ENCODE measurements around the gene MAPK8IP2. TPM values are rescaled to one million over a fixed set of nuclear protein-coding genes. Genes with fewer than 3 reads are reported as not detected.
A peak's percentile ranks its signal among the peaks of the same experiment; 100 is the strongest.
"Not testable (repeated sequence)": the region's sequence is repeated elsewhere in the genome, so short reads cannot be mapped to it uniquely, and the experiment has no call there.

Gene MAPK8IP2
- total RNA-seq, 6 donors from 2014 or later, result 1.0 to 5.5 (median 3.4) TPM

- Histone ChIP-seq H3K27ac (no peak overlapping the region), H3K4me3 (no peak overlapping the region), H3K4me1 (peaks cover 0 to 5% (median 0%) of the 10 kb centered on the region in 4 donors), H3K9me3 (no peaks in the 10 kb centered on the region), H3K36me3 (no peaks in the 10 kb centered on the region), H3K27me3 (peaks cover 0 to 22% (median 15%) of the 10 kb centered on the region in 4 donors)
- TF ChIP-seq EP300 (IDR thresholded peaks at IDR 0.05), result no peak
- no peak for TF ChIP-seq CTCF (IDR thresholded peaks at IDR 0.05)
- no peak for TF ChIP-seq POLR2AphosphoS5 (IDR thresholded peaks at IDR 0.05)
- DNase-seq (no peak), ATAC-seq (ENCODE audit: low FRiP score in 2 of 2) (no peak)
- 80 to 94% methylated on average over 6 to 17 of the region's 18 CpGs for WGBS, 2 donors
Measured at GRCh38 chr22:50606946-50607658, 6.5 kb downstream of the MAPK8IP2 start.

GRCh38 chr22:50607659-50608020, 7.0 kb downstream of the MAPK8IP2 start:
- Histone ChIP-seq H3K4me1 (peaks cover 0 to 10% (median 2%) of the 10 kb centered on the region in 4 donors), H3K4me3 (no peak overlapping the region), H3K36me3 (no peaks in the 10 kb centered on the region), H3K27me3 (peaks cover 0 to 17% (median 13%) of the 10 kb centered on the region in 4 donors), H3K27ac (no peak overlapping the region), H3K9me3 (no peaks in the 10 kb centered on the region)
- TF ChIP-seq CTCF (IDR thresholded peaks at IDR 0.05) (no peak), EP300 (IDR thresholded peaks at IDR 0.05) (no peak)
- 71 to 77% methylated on average over 6 of the region's 6 CpGs for WGBS, 2 donors
- DNase-seq (no peak), ATAC-seq (ENCODE audit: low FRiP score in 2 of 2) (no peak)

GRCh38 chr22:50608058-50608840, 7.7 kb downstream of the MAPK8IP2 start:
- DNase-seq, result peak; percentile 0 to 74
- Histone ChIP-seq H3K27me3 (peaks cover 0 to 12% (median 8%) of the 10 kb centered on the region in 4 donors), H3K4me1 (peaks cover 0 to 16% (median 7%) of the 10 kb centered on the region in 4 donors)
- ATAC-seq (ENCODE audit: low FRiP score in 2 of 2); H3K4me3 ChIP-seq; H3K36me3 ChIP-seq; H3K9me3 ChIP-seq; H3K27ac ChIP-seq: not testable (repeated sequence)
- WGBS, 2 donors, result 80 to 87% methylated on average over 38 of the region's 39 CpGs

- H3K27me3 ChIP-seq, result peaks cover 0 to 5% (median 2%) of the 10 kb centered on the region in 4 donors
- 85 to 92% methylated on average over 10 of the region's 10 CpGs for WGBS, 2 donors
- peaks cover 0 to 17% (median 11%) of the 10 kb centered on the region in 4 donors for H3K4me1 ChIP-seq
- DNase-seq (peak; percentile 8 to 52), ATAC-seq (ENCODE audit: low FRiP score in 2 of 2) (no peak)
- no peaks in the 10 kb centered on the region for H3K36me3 ChIP-seq
- no peak for TF ChIP-seq POLR2A (IDR thresholded peaks at IDR 0.05)
- no peak for TF ChIP-seq POLR2AphosphoS5 (IDR thresholded peaks at IDR 0.05)
- TF ChIP-seq EP300 (IDR thresholded peaks at IDR 0.05), result no peak
- TF ChIP-seq CTCF (IDR thresholded peaks at IDR 0.05), result no peak
- no peaks in the 10 kb centered on the region for H3K9me3 ChIP-seq
- no peak overlapping the region for H3K4me3 ChIP-seq
- H3K27ac ChIP-seq, result no peak overlapping the region
Measured at GRCh38 chr22:50608996-50609395, 8.4 kb downstream of the MAPK8IP2 start.

- TF ChIP-seq CTCF (IDR thresholded peaks at IDR 0.05) (no peak), POLR2A (IDR thresholded peaks at IDR 0.05) (no peak), EP300 (IDR thresholded peaks at IDR 0.05) (no peak), POLR2AphosphoS5 (IDR thresholded peaks at IDR 0.05) (no peak)
- peaks cover 0 to 3% (median 0%) of the 10 kb centered on the region in 4 donors for H3K27me3 ChIP-seq
- H3K36me3 ChIP-seq, result no peaks in the 10 kb centered on the region
- DNase-seq (peak; percentile 10 to 42), ATAC-seq (ENCODE audit: low FRiP score in 2 of 2) (no peak)
- 85 to 93% methylated on average over 4 to 12 of the region's 12 CpGs for WGBS, 2 donors
- no peak overlapping the region for H3K4me3 ChIP-seq
- no peaks in the 10 kb centered on the region for H3K9me3 ChIP-seq
- no peak overlapping the region for H3K27ac ChIP-seq
- peaks cover 0 to 17% (median 11%) of the 10 kb centered on the region in 4 donors for H3K4me1 ChIP-seq
Measured at GRCh38 chr22:50609599-50609998, 9.0 kb downstream of the MAPK8IP2 start.
